SK-N-SH (cell line): Measurements from ENCODE around the gene LRP1.

Experiments used
- CTCF ChIP-seq: fragments of 200-600 bp; sonication (generic); IDR thresholded peaks from 2 replicates; pipeline ENCODE4 v1.6.1; 2017; ENCODE audit warnings: antibody characterized with exemption, mild to moderate bottlenecking, moderate library complexity
- ELF1 ChIP-seq: IDR thresholded peaks from 2 replicates; pipeline ENCODE4 v1.4.0; 2012
- EP300 ChIP-seq, 2 experiments: IDR thresholded peaks; 2 replicates each; pipeline versions ENCODE4 v1.4.0 to v1.6.1; 2012; ENCODE audit warnings: borderline replicate concordance in 1 of 2, low read depth in 1 of 2, low read length in 1 of 2
- EZH2phosphoT487 ChIP-seq: fragments of 200-600 bp; sonication (generic); IDR thresholded peaks from 2 replicates; pipeline ENCODE4 v1.6.1; 2017; ENCODE audit warnings: low read depth, mixed run types, mild to moderate bottlenecking, antibody characterized with exemption, moderate library complexity, borderline replicate concordance
- GATA2 ChIP-seq: sonication (generic); formaldehyde crosslinking; IDR thresholded peaks from 2 replicates; pipeline ENCODE4 v1.5.0; 2020; ENCODE audit warnings: mild to moderate bottlenecking, missing genetic modification reagents
- JUND ChIP-seq: IDR thresholded peaks from 2 replicates; pipeline ENCODE4 v1.4.0; 2012
- POLR2AphosphoS5 ChIP-seq: IDR thresholded peaks from 2 replicates; pipeline ENCODE4 v1.6.1; 2012; ENCODE audit warnings: low read depth, low read length
- RAD21 ChIP-seq: IDR thresholded peaks from 2 replicates; pipeline ENCODE4 v1.6.1; 2012; ENCODE audit warnings: mild to moderate bottlenecking, low read length
- RCOR1 ChIP-seq: fragments of 150-350 bp; IDR thresholded peaks from 2 replicates; pipeline ENCODE4 v1.6.1; 2017; ENCODE audit warnings: antibody characterized with exemption, low read length
- REST ChIP-seq: IDR thresholded peaks from 2 replicates; pipeline ENCODE4 v1.6.1; 2012; ENCODE audit warnings: mild to moderate bottlenecking, low read depth, low read length, moderate library complexity
- USF2 ChIP-seq: fragments of 150-350 bp; IDR thresholded peaks from 2 replicates; pipeline ENCODE4 v1.6.1; 2017; ENCODE audit warnings: antibody characterized with exemption, low read length, low read depth, borderline replicate concordance
- YY1 ChIP-seq: IDR thresholded peaks from 2 replicates; pipeline ENCODE4 v1.4.0; 2012; ENCODE audit warnings: low read depth, mild to moderate bottlenecking

GRCh38 chr12:57138526-57139272 is 10.4 kb downstream of the LRP1 start:
- TF ChIP-seq RAD21 (no peak), CTCF (no peak), POLR2AphosphoS5 (no peak), YY1 (no peak), EZH2phosphoT487 (no peak), RCOR1 (no peak), EP300 (IDR thresholded peaks at IDR 0.05; ENCODE audit: borderline replicate concordance in 1 of 2, low read depth in 1 of 2, low read length in 1 of 2) (no peak), GATA2 (CRISPR knock-in tag) (no peak), REST (no peak), USF2 (no peak), ELF1 (no peak), JUND (no peak)
